Measurements from ENCODE around the gene TEX44. TPM values are rescaled to one million over a fixed set of nuclear protein-coding genes. Genes with fewer than 3 reads are reported as not detected.

The TEX44 gene
- total and polyA plus RNA-seq, 9 of the 15 experiments (the other 6 are each of a cell fraction or from before 2014, with no cell fraction given), result not detected

- TF ChIP-seq ZNF24 (IDR thresholded peaks at IDR 0.05) (no peak), CREB1 (IDR thresholded peaks at IDR 0.05) (no peak), CREB1 (CRISPR knock-in tag; IDR thresholded peaks at IDR 0.05) (no peak), NFE2 (IDR thresholded peaks at IDR 0.05; ENCODE audit: low read depth) (no peak), NEUROD1 (IDR thresholded peaks at IDR 0.05; ENCODE audit: borderline replicate concordance, low read depth, low read length, partially characterized antibody) (no peak), KLF16 (IDR thresholded peaks at IDR 0.05) (0 out of 2 replicates have a peak, but pooled peaks have one; percentile 20), HEY1 (CRISPR knock-in tag; IDR thresholded peaks at IDR 0.05; ENCODE audit: borderline replicate concordance) (no peak), ZNF408 (CRISPR knock-in tag; IDR thresholded peaks at IDR 0.05; ENCODE audit: low read depth) (no peak), HOXB6 (CRISPR knock-in tag; IDR thresholded peaks at IDR 0.05; ENCODE audit: borderline replicate concordance) (no peak), ZNF316 (IDR thresholded peaks at IDR 0.05) (no peak), FOXK2 (conservative IDR thresholded peaks at IDR 0.05 in 1 of 2, IDR thresholded peaks at IDR 0.05 in 1 of 2; ENCODE audit: low read depth in 2 of 2) (no peak), ELF1 (tag; IDR thresholded peaks at IDR 0.05) (no peak), KLF1 (tag; IDR thresholded peaks at IDR 0.05) (no peak), ILF3 (IDR thresholded peaks at IDR 0.05; ENCODE audit: borderline replicate concordance) (no peak), MYNN (IDR thresholded peaks at IDR 0.05) (no peak), MYNN (CRISPR knock-in tag; IDR thresholded peaks at IDR 0.05) (no peak), SAP30 (IDR thresholded peaks at IDR 0.05; ENCODE audit: borderline replicate concordance, insufficient read depth, low read depth, low read length, poor library complexity, severe bottlenecking) (no peak), NCOA4 (IDR thresholded peaks at IDR 0.05; ENCODE audit: partially characterized antibody) (no peak), CXXC5 (CRISPR knock-in tag; IDR thresholded peaks at IDR 0.05) (peak; percentile 46; the same call in 1 of the 2 replicates), ZBTB11 (CRISPR knock-in tag; IDR thresholded peaks at IDR 0.05) (no peak), ZC3H8 (IDR thresholded peaks at IDR 0.05) (no peak), ATF2 (CRISPR knock-in tag; IDR thresholded peaks at IDR 0.05) (no peak)
- TF ChIP-seq, protein P1, sequence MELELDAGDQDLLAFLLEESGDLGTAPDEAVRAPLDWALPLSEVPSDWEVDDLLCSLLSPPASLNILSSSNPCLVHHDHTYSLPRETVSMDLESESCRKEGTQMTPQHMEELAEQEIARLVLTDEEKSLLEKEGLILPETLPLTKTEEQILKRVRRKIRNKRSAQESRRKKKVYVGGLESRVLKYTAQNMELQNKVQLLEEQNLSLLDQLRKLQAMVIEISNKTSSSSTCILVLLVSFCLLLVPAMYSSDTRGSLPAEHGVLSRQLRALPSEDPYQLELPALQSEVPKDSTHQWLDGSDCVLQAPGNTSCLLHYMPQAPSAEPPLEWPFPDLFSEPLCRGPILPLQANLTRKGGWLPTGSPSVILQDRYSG (tag; conservative IDR thresholded peaks at IDR 0.05; ENCODE audit: low read depth), result no peak
Measured at GRCh38 chr2:231612456-231613330, 20.0 kb downstream of the TEX44 start (continued).
